Choroid plexus epithelial cell (primary cell): ENCODE results near the gene IQCF2.
"Not testable (repeated sequence)": the region's sequence is repeated elsewhere in the genome, so short reads cannot be mapped to it uniquely, and the experiment has no call there.

ENCODE experiments used
- DNase-seq: peaks from one replicate; pipeline ENCODE4 v3.0.0-alpha.2; 2010; ENCODE audit warnings: low read depth
- H3K4me3 ChIP-seq: 2 replicates; pipeline ENCODE4 v1.5.1; 2011; ENCODE audit warnings: low read depth, mild to moderate bottlenecking, control low read depth, low read length, moderate library complexity
- TF ChIP-seq, protein P1 (sequence below): conservative IDR thresholded peaks from 2 replicates; pipeline ENCODE4 v1.5.1; 2011; ENCODE audit warnings: low read depth, mild to moderate bottlenecking, control low read depth, inconsistent platforms, low read length, moderate library complexity

The IQCF2 gene

DNA sequence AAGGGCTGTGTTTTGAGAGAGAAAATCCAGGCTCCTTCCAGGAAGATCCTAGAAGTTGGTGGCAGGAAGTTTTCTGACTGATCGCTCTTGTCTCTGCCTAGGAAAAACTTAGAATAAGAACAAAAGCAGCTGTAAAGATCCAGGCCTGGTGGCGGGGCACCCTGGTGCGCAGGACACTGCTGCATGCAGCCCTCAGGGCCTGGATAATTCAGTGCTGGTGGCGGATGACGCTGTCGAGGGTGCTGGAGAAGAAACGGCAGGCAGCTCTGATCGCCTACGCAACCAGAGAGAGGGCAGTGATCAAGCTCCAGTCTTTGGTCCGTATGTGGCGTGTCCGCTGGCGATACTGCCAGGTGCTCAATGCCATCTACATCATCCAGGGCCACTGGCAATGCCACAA, 1.5 kb downstream of the IQCF2 start:
- no peak for DNase-seq
- TF ChIP-seq, protein P1, sequence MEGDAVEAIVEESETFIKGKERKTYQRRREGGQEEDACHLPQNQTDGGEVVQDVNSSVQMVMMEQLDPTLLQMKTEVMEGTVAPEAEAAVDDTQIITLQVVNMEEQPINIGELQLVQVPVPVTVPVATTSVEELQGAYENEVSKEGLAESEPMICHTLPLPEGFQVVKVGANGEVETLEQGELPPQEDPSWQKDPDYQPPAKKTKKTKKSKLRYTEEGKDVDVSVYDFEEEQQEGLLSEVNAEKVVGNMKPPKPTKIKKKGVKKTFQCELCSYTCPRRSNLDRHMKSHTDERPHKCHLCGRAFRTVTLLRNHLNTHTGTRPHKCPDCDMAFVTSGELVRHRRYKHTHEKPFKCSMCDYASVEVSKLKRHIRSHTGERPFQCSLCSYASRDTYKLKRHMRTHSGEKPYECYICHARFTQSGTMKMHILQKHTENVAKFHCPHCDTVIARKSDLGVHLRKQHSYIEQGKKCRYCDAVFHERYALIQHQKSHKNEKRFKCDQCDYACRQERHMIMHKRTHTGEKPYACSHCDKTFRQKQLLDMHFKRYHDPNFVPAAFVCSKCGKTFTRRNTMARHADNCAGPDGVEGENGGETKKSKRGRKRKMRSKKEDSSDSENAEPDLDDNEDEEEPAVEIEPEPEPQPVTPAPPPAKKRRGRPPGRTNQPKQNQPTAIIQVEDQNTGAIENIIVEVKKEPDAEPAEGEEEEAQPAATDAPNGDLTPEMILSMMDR = no peak
- no peak overlapping the region for H3K4me3 ChIP-seq

DNA sequence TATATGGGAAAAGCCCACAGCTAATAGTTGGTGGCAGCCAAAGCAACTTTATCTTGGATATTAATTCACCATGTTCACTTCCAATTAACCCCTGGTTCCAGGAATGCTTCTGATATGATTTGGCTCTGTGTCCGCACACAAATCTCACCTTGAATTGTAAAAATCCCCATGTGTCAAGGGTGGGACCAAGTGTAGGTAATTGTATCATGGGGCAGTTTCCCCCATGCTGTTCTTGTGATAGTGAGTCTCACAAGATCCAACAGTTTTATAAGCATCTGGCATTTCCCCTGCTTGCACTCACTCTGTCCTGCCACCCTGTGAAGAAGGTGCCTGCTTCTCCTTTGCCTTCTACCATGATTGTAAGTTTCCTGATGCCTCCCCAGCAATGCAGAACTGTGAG, 7.5 kb downstream of the IQCF2 start:
- DNase-seq, H3K4me3 ChIP-seq: not testable (repeated sequence)

DNA sequence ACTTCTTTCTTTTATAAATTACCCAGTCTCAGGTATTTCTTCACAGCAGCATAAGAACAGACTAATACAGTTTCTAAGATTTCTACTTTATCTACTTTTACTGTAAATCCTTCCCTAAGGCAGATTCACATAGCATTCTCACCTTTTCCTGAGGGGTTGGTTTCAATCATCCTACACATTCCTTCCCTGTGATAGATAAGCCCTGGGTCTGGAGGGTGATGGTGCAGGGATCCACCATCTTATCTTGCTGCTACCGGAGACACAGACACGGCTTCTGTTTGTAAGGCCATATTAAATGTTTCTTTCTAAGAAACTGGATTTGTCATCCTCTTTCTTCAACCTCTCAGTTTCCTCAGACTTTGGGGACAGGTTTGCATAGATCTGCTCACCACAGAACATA, 7.9 kb downstream of the IQCF2 start:
- no peak overlapping the region for H3K4me3 ChIP-seq
- DNase-seq = no peak
- TF ChIP-seq, protein P1 = no peak

DNA sequence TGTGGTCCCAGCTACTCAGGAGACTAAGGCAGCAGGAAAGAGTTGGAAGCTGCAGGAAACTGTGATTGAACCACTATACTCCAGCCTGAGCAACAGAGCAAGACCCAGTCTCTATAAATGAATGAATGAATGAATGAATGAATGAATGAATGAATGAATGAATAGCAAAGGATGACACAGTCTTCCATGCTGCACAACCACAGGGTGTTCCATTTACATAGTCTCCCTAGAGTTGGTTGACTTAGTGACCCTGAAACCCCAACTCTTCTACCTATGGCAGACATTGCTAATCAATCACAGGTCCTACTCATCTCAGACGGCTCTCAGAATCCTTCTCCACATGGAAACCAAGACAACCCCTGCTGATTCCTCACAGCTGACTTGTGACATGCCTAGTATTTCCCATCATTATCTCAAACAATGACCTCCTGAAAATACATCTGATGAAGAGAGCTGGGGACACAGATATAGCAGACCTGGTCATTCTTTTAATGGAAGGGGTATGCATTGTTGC, 11.9 kb downstream of the IQCF2 start:
- TF ChIP-seq, protein P1 = no peak
- no peak for DNase-seq
- no peak overlapping the region for H3K4me3 ChIP-seq

DNA sequence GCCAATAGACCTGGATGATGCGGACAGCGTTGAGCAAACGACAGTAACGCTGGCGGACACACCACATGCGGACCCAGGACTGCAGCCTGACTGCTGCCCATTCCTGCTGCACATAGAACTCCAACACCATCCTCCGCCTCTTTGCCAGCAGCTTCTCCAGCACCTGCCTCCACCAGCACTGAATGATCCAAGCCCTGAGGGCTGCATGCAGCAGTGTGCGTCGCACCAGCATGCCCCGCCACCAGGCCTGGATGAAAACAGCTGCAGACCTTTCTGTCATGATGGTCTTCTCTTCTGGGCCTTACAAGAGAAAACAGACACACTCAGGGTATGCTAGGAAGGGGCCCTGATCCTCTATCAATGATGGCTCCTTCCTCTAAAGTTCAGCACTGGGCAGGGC, 12.5 kb downstream of the IQCF2 start:
- H3K4me3 ChIP-seq = no peak overlapping the region
- no peak for DNase-seq
- TF ChIP-seq, protein P1 = no peak

DNA sequence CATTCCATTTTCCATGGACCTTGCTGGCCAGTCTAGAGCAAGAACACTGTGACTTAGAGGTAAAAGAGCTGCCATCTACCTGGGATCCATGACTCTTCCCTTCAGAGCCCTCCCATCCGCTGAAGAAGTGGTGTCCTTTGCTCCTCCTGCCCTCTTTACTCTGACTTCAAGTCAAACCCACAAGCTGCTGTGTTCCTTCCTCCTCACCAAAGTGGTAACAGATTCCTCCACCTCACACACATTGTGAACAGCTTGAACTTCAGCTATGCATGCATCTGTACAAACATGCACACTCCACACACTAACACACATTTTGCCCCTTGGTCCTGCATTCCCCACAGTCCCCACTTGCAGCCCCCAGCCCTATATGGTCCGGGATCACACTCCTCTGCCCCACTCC, 13.0 kb downstream of the IQCF2 start:
- TF ChIP-seq, protein P1 = no peak
- H3K4me3 ChIP-seq = no peak overlapping the region
- DNase-seq = no peak

DNA sequence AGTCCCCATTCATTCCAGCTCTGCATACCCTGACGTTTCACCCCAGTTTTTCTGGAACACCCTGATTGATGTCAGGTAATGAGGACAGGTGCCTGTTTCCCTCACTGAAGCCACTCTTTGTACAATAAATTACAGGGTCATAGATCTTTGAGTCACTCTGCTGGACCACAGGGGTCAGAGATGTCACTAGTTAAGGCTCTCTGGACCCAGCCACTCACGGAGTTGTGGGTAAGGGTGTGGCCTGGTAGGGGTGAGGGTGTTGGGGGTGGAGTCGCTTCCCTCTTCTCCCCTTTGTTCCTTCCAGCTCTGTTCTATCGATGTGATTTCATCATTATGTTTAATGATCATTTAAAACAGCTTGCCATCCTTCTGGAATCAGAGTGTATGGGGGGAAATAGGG, 13.5 kb downstream of the IQCF2 start:
- no peak overlapping the region for H3K4me3 ChIP-seq
- DNase-seq = no peak
- TF ChIP-seq, protein P1 = no peak

DNA sequence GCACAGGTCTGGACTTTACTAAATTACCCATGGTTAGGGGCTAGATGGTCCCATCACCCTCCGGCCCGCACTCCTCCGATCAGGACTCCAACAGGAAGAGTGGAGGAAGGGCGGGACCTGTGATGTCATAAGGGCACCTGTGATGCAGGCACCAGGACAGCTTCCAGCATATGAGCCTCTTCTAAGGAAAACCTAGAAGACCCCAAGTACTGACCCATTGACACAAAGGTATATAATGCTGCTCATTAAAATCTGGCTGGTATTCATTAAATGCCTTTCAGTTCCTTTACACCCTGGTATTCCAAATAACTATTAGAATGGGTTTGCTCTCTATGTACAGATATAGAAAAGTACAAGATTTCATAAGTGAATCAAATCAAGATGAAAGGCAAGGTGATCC, 14.1 kb downstream of the IQCF2 start, which contains the start of gene IQCF5:
Gene IQCF5, minus strand, starts transcription at position 101 of the 400 bp plus-strand sequence. Its CDS starts 70 bp downstream, at position 31.
- no peak for DNase-seq
- H3K4me3 ChIP-seq = no peak within 1 kb of the TSS
- TF ChIP-seq, protein P1 = no peak
